SK-N-SH (cell line): ENCODE results near the gene MEGF6. TPM values are rescaled to one million over a fixed set of nuclear protein-coding genes. Genes with fewer than 3 reads are reported as not detected.

ENCODE experiments used
- CTCF ChIA-PET: fragments of 300-600, 350-600 bp; formaldehyde crosslinking; extraction: SDS; loops from one replicate; lab custom pipeline; 2021; lab: Yijun Ruan, JAX
- POLR2A ChIA-PET: fragments of 350-600 bp; sonication (Branson Sonifier 250); formaldehyde crosslinking; extraction: SDS; loops from one replicate; lab custom pipeline; 2020; ENCODE audit warnings: antibody characterized with exemption, inconsistent platforms; lab: Yijun Ruan, JAX
- DNase-seq: peaks from one replicate; pipeline ENCODE4 v3.0.0; 2012
- H2AFZ ChIP-seq: fragments of 200-600 bp; sonication (generic); 2 replicates; pipeline ENCODE4 v1.8.1; 2016; ENCODE audit warnings: antibody characterized with exemption, mild to moderate bottlenecking, low read depth
- H3F3A ChIP-seq: fragments of 200-600 bp; sonication (generic); replicated peaks from 2 replicates; pipeline ENCODE3; 2016; ENCODE audit warnings: antibody characterized with exemption, mild to moderate bottlenecking; ENCODE audit not compliant: insufficient read depth
- H3K27ac ChIP-seq, 2 experiments: fragments of 200-500 bp in 1 of 2; fragments of 200-600 bp in 1 of 2; sonication (Bioruptor generic) in 1 of 2; sonication (generic), shearing (Covaris generic) in 1 of 2; 2 replicates each; pipeline versions ENCODE4 v1.5.1 to v1.6.1; 2014 to 2016; ENCODE audit warnings: low read depth in 2 of 2, inconsistent platforms in 1 of 2, low read length in 1 of 2, mild to moderate bottlenecking in 1 of 2, mixed read lengths in 1 of 2
- H3K27me3 ChIP-seq: fragments of 200-600 bp; sonication (generic), shearing (Covaris generic); 2 replicates; pipeline ENCODE4 v1.6.1; 2016; ENCODE audit warnings: mixed run types; ENCODE audit not compliant: insufficient read depth
- H3K36me3 ChIP-seq, 2 experiments: fragments of 200-500 bp in 1 of 2; fragments of 200-600 bp in 1 of 2; sonication (Bioruptor generic) in 1 of 2; sonication (generic) in 1 of 2; replicated peaks in 1 of 2; 2 replicates each; pipeline versions ENCODE3 to v1.5.1; 2014 to 2016; ENCODE audit warnings: low read length in 1 of 2, mild to moderate bottlenecking in 1 of 2; ENCODE audit not compliant: insufficient read depth in 2 of 2, control insufficient read depth in 1 of 2
- H3K4me1 ChIP-seq, 2 experiments: fragments of 200-500 bp in 1 of 2; fragments of 200-600 bp in 1 of 2; sonication (Bioruptor generic) in 1 of 2; sonication (generic), shearing (Covaris generic) in 1 of 2; 2 replicates each; pipeline versions ENCODE4 v1.5.1 to v1.6.1; 2014 to 2016; ENCODE audit warnings: low read depth in 1 of 2, low read length in 1 of 2, mixed run types in 1 of 2; ENCODE audit not compliant: insufficient read depth in 2 of 2, control insufficient read depth in 1 of 2
- H3K4me2 ChIP-seq: fragments of 200-600 bp; sonication (generic), shearing (Covaris generic); 2 replicates; pipeline ENCODE4 v1.6.1; 2017; ENCODE audit warnings: mixed run types
- H3K4me3 ChIP-seq, 2 experiments: fragments of 200-500 bp in 1 of 2; fragments of 200-600 bp in 1 of 2; sonication (Bioruptor generic) in 1 of 2; sonication (generic), shearing (Covaris generic) in 1 of 2; 2 replicates each; pipeline versions ENCODE4 v1.5.1 to v1.8.1; 2014 to 2016; ENCODE audit warnings: low read depth in 2 of 2, inconsistent platforms in 1 of 2, low read length in 1 of 2, mild to moderate bottlenecking in 1 of 2, mixed read lengths in 1 of 2, moderate library complexity in 1 of 2
- H3K79me2 ChIP-seq: fragments of 200-600 bp; sonication (generic); 2 replicates; pipeline ENCODE4 v1.8.1; 2017; ENCODE audit warnings: mild to moderate bottlenecking; ENCODE audit not compliant: insufficient read depth
- H3K9ac ChIP-seq: fragments of 200-600 bp; sonication (generic); 2 replicates; pipeline ENCODE4 v1.6.1; 2017; ENCODE audit warnings: mixed run types
- H3K9me2 ChIP-seq: fragments of 200-600 bp; sonication (generic); 2 replicates; pipeline ENCODE4 v1.6.1; 2017; ENCODE audit warnings: mixed run types
- H3K9me3 ChIP-seq: fragments of 200-600 bp; sonication (generic); 2 replicates; pipeline ENCODE4 v1.6.1; 2017; ENCODE audit warnings: mixed run types, mild to moderate bottlenecking, moderate library complexity
- H4K20me1 ChIP-seq: fragments of 200-600 bp; sonication (generic); 2 replicates; pipeline ENCODE4 v1.6.1; 2017; ENCODE audit warnings: mild to moderate bottlenecking, mixed run types; ENCODE audit not compliant: insufficient read depth
- CTCF ChIP-seq: fragments of 200-600 bp; sonication (generic); IDR thresholded peaks from 2 replicates; pipeline ENCODE4 v1.6.1; 2017; ENCODE audit warnings: antibody characterized with exemption, mild to moderate bottlenecking, moderate library complexity
- ELF1 ChIP-seq: IDR thresholded peaks from 2 replicates; pipeline ENCODE4 v1.4.0; 2012
- FOXM1 ChIP-seq: IDR thresholded peaks from 2 replicates; pipeline ENCODE4 v1.4.0; 2012; ENCODE audit warnings: low read depth, mild to moderate bottlenecking
- JUND ChIP-seq: IDR thresholded peaks from 2 replicates; pipeline ENCODE4 v1.4.0; 2012
- MXI1 ChIP-seq: IDR thresholded peaks from 2 replicates; pipeline ENCODE4 v1.6.1; 2012; ENCODE audit warnings: mild to moderate bottlenecking, low read depth, low read length, improper control_type of control experiment
- PBX3 ChIP-seq: IDR thresholded peaks from 2 replicates; pipeline ENCODE4; 2012
- RAD21 ChIP-seq: IDR thresholded peaks from 2 replicates; pipeline ENCODE4 v1.6.1; 2012; ENCODE audit warnings: mild to moderate bottlenecking, low read length
- RCOR1 ChIP-seq: fragments of 150-350 bp; IDR thresholded peaks from 2 replicates; pipeline ENCODE4 v1.6.1; 2017; ENCODE audit warnings: antibody characterized with exemption, low read length
- RFX5 ChIP-seq: IDR thresholded peaks from 2 replicates; pipeline ENCODE4 v1.6.1; 2012; ENCODE audit warnings: mild to moderate bottlenecking, improper control_type of control experiment, low read length
- RXRA ChIP-seq: IDR thresholded peaks from 2 replicates; pipeline ENCODE4 v1.4.0; 2012; ENCODE audit warnings: low read depth, mild to moderate bottlenecking, borderline replicate concordance
- SIN3A ChIP-seq: IDR thresholded peaks from 2 replicates; pipeline ENCODE4 v1.6.1; 2012; ENCODE audit warnings: low read depth, mild to moderate bottlenecking, low read length, moderate library complexity, borderline replicate concordance
- SMC3 ChIP-seq: IDR thresholded peaks from 2 replicates; pipeline ENCODE4 v1.6.1; 2012; ENCODE audit warnings: low read depth, low read length, improper control_type of control experiment
- TAF1 ChIP-seq: IDR thresholded peaks from 2 replicates; pipeline ENCODE4 v1.6.1; 2012; ENCODE audit warnings: low read depth, mild to moderate bottlenecking, low read length, moderate library complexity, borderline replicate concordance
- TCF12 ChIP-seq: IDR thresholded peaks from 2 replicates; pipeline ENCODE4 v1.4.0; 2012
- TEAD4 ChIP-seq: IDR thresholded peaks from 2 replicates; pipeline ENCODE4 v1.4.0; 2012; ENCODE audit warnings: mild to moderate bottlenecking, borderline replicate concordance; ENCODE audit not compliant: insufficient read depth
- USF1 ChIP-seq: IDR thresholded peaks from 2 replicates; pipeline ENCODE4 v1.4.0; 2012; ENCODE audit warnings: low read depth, borderline replicate concordance
- YY1 ChIP-seq: IDR thresholded peaks from 2 replicates; pipeline ENCODE4 v1.4.0; 2012; ENCODE audit warnings: low read depth, mild to moderate bottlenecking
- WGBS: methylation state at CpG from one replicate; pipeline ENCODE4 v1.1.6; 2017; ENCODE audit warnings: low lambda C conversion rate; 5-methylcytosine and 5-hydroxymethylcytosine counted together
- polyA plus RNA-seq, 3 experiments: library from polyadenylated mRNA; depleted of rRNA; stranded (reverse); fragments of >200 nt; gene quantifications; 2 replicates each; pipeline ENCODE4 v1.2.3, GENCODE V29; 2012
- TF ChIP-seq, protein P1 (sequence below): IDR thresholded peaks from 2 replicates; pipeline ENCODE4 v1.6.1; 2012; ENCODE audit warnings: mild to moderate bottlenecking, low read depth, low read length, moderate library complexity

The MEGF6 gene
- polyA plus RNA-seq, 1 of the 3 experiments (the other 2 are of a cell fraction) = 7.6 TPM

GRCh38 chr1:3511856-3512255, 99.5 kb downstream of the MEGF6 start:
- Histone ChIP-seq H3K4me3 (no peak overlapping the region), H4K20me1 (no peaks in the 10 kb centered on the region), H3K27me3 (no peaks in the 10 kb centered on the region), H2AFZ (no peak overlapping the region), H3K9ac (no peak overlapping the region), H3K9me2 (no peaks in the 10 kb centered on the region), H3F3A (no peaks in the 10 kb centered on the region)
- no CpG with 5 or more reads among the region's 15 CpGs for WGBS
- DNase-seq = no peak
- TF ChIP-seq, protein P1, sequence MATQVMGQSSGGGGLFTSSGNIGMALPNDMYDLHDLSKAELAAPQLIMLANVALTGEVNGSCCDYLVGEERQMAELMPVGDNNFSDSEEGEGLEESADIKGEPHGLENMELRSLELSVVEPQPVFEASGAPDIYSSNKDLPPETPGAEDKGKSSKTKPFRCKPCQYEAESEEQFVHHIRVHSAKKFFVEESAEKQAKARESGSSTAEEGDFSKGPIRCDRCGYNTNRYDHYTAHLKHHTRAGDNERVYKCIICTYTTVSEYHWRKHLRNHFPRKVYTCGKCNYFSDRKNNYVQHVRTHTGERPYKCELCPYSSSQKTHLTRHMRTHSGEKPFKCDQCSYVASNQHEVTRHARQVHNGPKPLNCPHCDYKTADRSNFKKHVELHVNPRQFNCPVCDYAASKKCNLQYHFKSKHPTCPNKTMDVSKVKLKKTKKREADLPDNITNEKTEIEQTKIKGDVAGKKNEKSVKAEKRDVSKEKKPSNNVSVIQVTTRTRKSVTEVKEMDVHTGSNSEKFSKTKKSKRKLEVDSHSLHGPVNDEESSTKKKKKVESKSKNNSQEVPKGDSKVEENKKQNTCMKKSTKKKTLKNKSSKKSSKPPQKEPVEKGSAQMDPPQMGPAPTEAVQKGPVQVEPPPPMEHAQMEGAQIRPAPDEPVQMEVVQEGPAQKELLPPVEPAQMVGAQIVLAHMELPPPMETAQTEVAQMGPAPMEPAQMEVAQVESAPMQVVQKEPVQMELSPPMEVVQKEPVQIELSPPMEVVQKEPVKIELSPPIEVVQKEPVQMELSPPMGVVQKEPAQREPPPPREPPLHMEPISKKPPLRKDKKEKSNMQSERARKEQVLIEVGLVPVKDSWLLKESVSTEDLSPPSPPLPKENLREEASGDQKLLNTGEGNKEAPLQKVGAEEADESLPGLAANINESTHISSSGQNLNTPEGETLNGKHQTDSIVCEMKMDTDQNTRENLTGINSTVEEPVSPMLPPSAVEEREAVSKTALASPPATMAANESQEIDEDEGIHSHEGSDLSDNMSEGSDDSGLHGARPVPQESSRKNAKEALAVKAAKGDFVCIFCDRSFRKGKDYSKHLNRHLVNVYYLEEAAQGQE = no peak
- TF ChIP-seq FOXM1 (no peak), JUND (no peak), TCF12 (no peak), CTCF (no peak), RAD21 (no peak), RCOR1 (no peak), SIN3A (no peak), MXI1 (no peak), TEAD4 (no peak), USF1 (no peak), RFX5 (no peak), ELF1 (no peak), TAF1 (no peak), SMC3 (no peak), RXRA (no peak), PBX3 (no peak), YY1 (no peak)
- TF ChIP-seq, all 33 proteins: peak for 0
- Histone ChIP-seq H3K4me2 (no peak overlapping the region), H3K79me2 (no peaks in the 10 kb centered on the region), H3K27ac (no peak overlapping the region), H3K4me1 (peaks cover 0 to 23% of the 10 kb centered on the region in 2 experiments; a peak in 1 of 4 replicates), H3K36me3 (no peaks in the 10 kb centered on the region), H3K9me3 (no peaks in the 10 kb centered on the region)
- ChIA-PET POLR2A (no interaction called here), CTCF (interaction anchor here (0.5 kb wide), 1 partner anchor 76 kb away, joined by 3 read pairs; no protein-coding TSS in a partner anchor)
